Tibial nerve (tissue), 4 donors: ENCODE measurements around the gene NFE2L1. TPM values are rescaled to one million over a fixed set of nuclear protein-coding genes. Genes with fewer than 3 reads are reported as not detected.
A peak's percentile ranks its signal among the peaks of the same experiment; 100 is the strongest.

Experiments
- DNase-seq, 2 donors: peaks; one replicate each; pipeline ENCODE4 v3.0.0-alpha.2; 2019; ENCODE audit warnings: low spot score in 2 of 2
- H3K27ac ChIP-seq, 4 donors: fragments of 200-600 bp; sonication (generic) in 3 of 4; one replicate each; pipeline ENCODE4 v1.5.1; 2017 to 2019; ENCODE audit warnings: mild to moderate bottlenecking in 1 of 4
- H3K27me3 ChIP-seq, 2 donors: fragments of 200-600 bp; sonication (generic) in 1 of 2; one replicate each; pipeline versions ENCODE4 v1.5.1 to v1.6.0; 2017 to 2019
- H3K36me3 ChIP-seq, 3 donors: fragments of 200-600 bp; sonication (generic); one replicate each; pipeline ENCODE4 v1.5.1; 2018 to 2019
- H3K4me1 ChIP-seq, 4 donors: fragments of 200-600 bp; sonication (generic) in 3 of 4; one replicate each; pipeline ENCODE4 v1.5.1; 2017 to 2019
- H3K4me3 ChIP-seq, 4 donors: fragments of 200-600 bp; sonication (generic) in 3 of 4; one replicate each; pipeline ENCODE4 v1.5.1; 2017 to 2019; ENCODE audit warnings: mild to moderate bottlenecking in 1 of 4, moderate library complexity in 1 of 4
- H3K9me3 ChIP-seq, 4 donors: fragments of 200-600 bp; sonication (generic) in 3 of 4; one replicate each; pipeline ENCODE4 v1.5.1; 2017 to 2019
- EP300 ChIP-seq, 2 donors: sonication (generic); formaldehyde crosslinking; IDR thresholded peaks; one replicate each; pipeline ENCODE4 v1.6.1; 2017; ENCODE audit warnings: antibody characterized with exemption in 2 of 2, mild to moderate bottlenecking in 1 of 2
- POLR2A ChIP-seq, 2 donors: fragments of 450-650 bp; IDR thresholded peaks; one replicate each; pipeline ENCODE4 v1.6.1; 2017; ENCODE audit warnings: antibody characterized with exemption in 2 of 2, mild to moderate bottlenecking in 2 of 2, moderate library complexity in 2 of 2
- WGBS, 2 donors: methylation state at CpG; one replicate each; pipeline ENCODE4 v1.1.5; 2018; 5-methylcytosine and 5-hydroxymethylcytosine counted together
- total RNA-seq, 4 donors: library from RNA; depleted of rRNA; stranded (reverse); fragments of >200 nt; gene quantifications; one replicate each; pipeline ENCODE4 v1.1.0, GENCODE V29; 2016
- TF ChIP-seq, protein P1 (sequence below), 5 experiments: fragments of 200-600 bp in 3 of 5; fragments of 450-650 bp in 2 of 5; sonication (generic) in 3 of 5; IDR thresholded peaks; one replicate each; pipeline ENCODE4 v1.5.1; 2016 to 2019; ENCODE audit warnings: antibody characterized with exemption in 5 of 5, mild to moderate bottlenecking in 3 of 5, moderate library complexity in 2 of 5

The NFE2L1 gene
- total RNA-seq, 4 donors from 2014 or later, result 216 to 327 (median 255) TPM

DNA sequence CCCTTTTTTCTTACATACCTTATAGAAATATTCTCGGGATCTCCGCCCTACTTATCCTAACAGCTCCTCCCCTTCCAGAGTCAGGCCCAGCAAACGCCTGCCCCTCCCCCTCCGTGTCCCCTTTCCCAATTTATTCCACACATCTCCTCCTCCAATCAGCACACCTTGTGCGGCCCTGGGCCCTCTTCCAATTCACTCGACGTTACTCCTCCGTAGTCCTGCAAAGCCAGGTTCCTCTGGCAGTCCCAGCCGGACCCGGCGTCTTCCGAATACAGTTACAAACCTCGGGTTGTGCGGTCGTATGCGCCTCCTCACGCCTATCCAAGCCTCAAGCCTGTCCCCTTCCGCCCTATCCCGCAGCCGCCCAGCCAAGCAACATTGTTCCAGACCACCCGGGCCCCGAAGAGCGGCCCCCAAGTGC lies 52.4 kb downstream of the NFE2L1 start:
- Histone ChIP-seq H3K4me1 (peaks cover 0 to 34% (median 6%) of the 10 kb centered on the region in 4 donors), H3K36me3 (no peaks in the 10 kb centered on the region), H3K27ac (peak overlapping the region; percentile 68 to 94 (median 90)), H3K9me3 (no peaks in the 10 kb centered on the region), H3K27me3 (no peaks in the 10 kb centered on the region), H3K4me3 (peak overlapping the region; percentile 77 to 98 (median 96))
- TF ChIP-seq POLR2A (IDR thresholded peaks at IDR 0.05) (no peak), EP300 (IDR thresholded peaks at IDR 0.05) (no peak)
- TF ChIP-seq, protein P1, sequence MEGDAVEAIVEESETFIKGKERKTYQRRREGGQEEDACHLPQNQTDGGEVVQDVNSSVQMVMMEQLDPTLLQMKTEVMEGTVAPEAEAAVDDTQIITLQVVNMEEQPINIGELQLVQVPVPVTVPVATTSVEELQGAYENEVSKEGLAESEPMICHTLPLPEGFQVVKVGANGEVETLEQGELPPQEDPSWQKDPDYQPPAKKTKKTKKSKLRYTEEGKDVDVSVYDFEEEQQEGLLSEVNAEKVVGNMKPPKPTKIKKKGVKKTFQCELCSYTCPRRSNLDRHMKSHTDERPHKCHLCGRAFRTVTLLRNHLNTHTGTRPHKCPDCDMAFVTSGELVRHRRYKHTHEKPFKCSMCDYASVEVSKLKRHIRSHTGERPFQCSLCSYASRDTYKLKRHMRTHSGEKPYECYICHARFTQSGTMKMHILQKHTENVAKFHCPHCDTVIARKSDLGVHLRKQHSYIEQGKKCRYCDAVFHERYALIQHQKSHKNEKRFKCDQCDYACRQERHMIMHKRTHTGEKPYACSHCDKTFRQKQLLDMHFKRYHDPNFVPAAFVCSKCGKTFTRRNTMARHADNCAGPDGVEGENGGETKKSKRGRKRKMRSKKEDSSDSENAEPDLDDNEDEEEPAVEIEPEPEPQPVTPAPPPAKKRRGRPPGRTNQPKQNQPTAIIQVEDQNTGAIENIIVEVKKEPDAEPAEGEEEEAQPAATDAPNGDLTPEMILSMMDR (IDR thresholded peaks at IDR 0.05), result no peak
- WGBS, 2 donors, result 1 to 2% methylated on average over 17 to 23 of the region's 23 CpGs
- peak in 1 of 2 donors; percentile 34 for DNase-seq

DNA sequence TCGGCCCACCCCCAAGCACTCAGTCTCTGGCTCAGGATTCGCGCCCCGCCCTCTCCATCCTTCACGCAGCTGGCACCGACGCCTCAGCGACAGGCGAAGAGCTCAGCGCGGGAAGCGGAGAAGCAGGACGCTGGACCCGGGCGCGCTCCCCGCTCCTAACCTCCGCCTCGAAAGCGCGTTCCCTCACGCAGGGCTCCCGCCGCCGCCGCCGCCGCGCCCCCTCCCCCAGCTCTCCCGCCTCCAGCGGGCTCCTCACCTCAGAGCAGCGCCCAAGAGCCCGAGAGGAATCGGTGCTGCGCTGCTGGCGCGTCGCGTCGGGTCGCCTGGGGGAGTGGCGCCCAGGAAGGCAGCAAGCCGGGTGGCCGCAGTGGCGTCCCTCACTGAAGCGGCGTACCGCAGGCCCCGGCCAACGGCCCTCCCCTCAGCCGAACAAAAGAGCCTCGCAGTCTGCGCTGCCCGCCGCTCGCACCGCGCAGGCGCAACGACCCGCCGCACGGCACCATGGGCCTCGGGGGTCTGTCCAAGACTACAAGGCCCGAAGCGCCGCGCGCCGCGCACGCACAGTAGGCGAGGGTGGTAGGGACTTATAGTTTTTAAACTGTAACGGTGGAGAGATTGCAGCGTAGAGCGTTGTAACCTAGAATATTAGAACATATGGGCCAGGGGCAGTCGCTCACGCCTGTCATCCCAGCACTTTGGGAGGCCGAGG lies 53.0 kb downstream of the NFE2L1 start, which contains the start of gene CBX1:
TSS of gene CBX1 (minus strand) at position 467 of the 709 bp plus-strand sequence. CDS start 24,474 bp downstream, outside the sequence.
- H3K9me3 ChIP-seq, result no peaks in the 10 kb centered on the region
- no peaks in the 10 kb centered on the region for H3K36me3 ChIP-seq
- H3K4me1 ChIP-seq, result peaks cover 0 to 29% (median 6%) of the 10 kb centered on the region in 4 donors
- TF ChIP-seq, protein P1 (IDR thresholded peaks at IDR 0.05), result peak in 1 of 5 experiments; percentile 16
- TF ChIP-seq EP300 (IDR thresholded peaks at IDR 0.05) (peak in 1 of 2 donors; percentile 91), POLR2A (IDR thresholded peaks at IDR 0.05) (peak in 1 of 2 donors; percentile 59)
- H3K27me3 ChIP-seq, result no peaks in the 10 kb centered on the region
- whole genome bisulfite sequencing, 2 donors, result 0 to 1% methylated on average over 30 to 38 of the region's 79 CpGs
- peak within 1 kb of the TSS; percentile 68 to 94 (median 90) for H3K27ac ChIP-seq
- H3K4me3 ChIP-seq, result peak within 1 kb of the TSS; percentile 77 to 98 (median 96)
- DNase-seq, result peak; percentile 82

DNA sequence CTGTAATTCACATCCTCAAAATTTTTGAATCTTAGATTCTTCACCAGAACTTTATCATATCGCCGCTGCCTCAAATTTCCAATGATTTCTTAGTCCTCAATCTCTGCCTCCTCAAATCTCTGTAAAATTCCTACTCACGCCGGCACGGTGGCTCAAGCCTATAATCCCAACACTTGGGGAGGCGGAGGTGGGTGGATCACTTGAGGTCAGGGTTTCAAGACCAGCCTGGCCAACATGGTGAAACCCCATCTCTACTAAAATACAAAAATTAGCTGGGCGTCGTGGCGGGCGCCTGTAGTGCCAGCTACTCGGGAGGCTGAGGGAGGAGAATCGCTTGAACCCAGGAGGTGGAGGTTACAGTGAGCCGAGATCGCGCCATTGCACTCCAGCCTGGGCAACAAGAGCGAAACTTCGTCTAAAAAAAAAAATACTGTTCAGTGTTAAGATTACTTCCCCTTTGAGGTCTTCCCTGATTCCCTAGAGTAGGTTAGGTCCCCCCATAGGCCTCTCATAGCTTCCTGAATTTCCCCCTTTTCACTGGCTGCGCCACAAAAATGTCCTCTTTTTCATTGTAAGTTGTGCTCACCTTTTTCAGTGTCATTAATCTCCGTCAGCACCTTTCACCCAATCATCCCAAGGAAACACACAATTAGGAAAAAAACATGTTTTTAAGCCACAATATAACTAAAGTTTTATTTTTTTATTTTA lies 54.0 kb downstream of the NFE2L1 start:
- TF ChIP-seq, protein P1 (IDR thresholded peaks at IDR 0.05), result no peak
- no peak for TF ChIP-seq POLR2A (IDR thresholded peaks at IDR 0.05)
- no peak for TF ChIP-seq EP300 (IDR thresholded peaks at IDR 0.05)
- DNase-seq, result no peak
- no peak overlapping the region for H3K27ac ChIP-seq
- peaks cover 0 to 34% (median 6%) of the 10 kb centered on the region in 4 donors for H3K4me1 ChIP-seq
- H3K9me3 ChIP-seq, result no peaks in the 10 kb centered on the region
- H3K4me3 ChIP-seq, result peak overlapping the region in 1 of 4 donors; percentile 98
- 85% methylated on average over 19 of the region's 19 CpGs for WGBS, 2 donors
- H3K27me3 ChIP-seq, result no peaks in the 10 kb centered on the region
- no peaks in the 10 kb centered on the region for H3K36me3 ChIP-seq

DNA sequence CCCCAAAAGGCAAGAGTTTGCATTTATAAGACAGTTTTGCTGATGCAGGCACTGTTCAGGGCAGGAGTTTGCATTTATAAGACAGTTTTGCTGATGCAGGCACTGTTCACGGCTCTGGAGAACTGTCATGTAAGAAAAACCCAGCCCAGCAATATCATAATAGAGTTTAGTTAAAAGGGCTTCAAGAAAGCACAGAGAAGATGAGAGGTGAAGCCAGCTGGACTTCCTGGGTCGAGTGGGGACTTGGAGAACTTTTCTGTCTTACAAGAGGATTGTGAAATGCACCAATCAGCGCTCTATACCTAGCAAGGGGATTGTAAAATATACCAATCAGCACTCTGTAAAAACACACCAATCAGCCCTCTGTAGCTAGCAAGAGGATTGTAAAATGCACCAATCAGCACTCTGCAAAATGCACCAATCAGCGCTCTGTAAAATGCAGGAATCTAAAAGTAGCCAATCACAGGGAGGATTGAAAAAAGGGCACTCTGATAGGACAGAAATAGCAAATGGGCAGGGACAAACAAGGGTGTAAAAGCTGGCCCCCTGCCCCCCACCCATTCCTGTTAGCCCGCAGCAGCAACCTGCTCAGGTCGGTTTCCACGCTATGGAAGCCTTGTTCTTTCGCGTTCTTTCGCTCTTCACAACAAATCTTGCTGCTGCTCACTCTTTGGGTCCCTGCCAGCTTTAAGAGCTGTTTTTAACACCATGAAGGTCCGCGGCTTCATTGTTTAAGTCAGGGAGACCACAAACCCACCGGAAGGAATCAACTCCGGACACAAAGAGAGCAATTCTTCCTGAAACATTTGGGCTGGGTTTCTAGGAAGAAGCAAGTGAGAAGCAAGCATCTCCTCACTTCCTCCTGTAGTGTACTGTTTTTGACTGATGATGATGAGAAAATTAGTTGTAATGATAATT lies 54.9 kb downstream of the NFE2L1 start:
- Histone ChIP-seq H3K27me3 (no peaks in the 10 kb centered on the region), H3K27ac (no peak overlapping the region), H3K4me3 (no peak overlapping the region), H3K4me1 (peaks cover 0 to 33% (median 6%) of the 10 kb centered on the region in 4 donors), H3K9me3 (no peaks in the 10 kb centered on the region), H3K36me3 (no peaks in the 10 kb centered on the region)
- 79 to 82% methylated on average over 14 of the region's 14 CpGs for WGBS, 2 donors
- TF ChIP-seq, protein P1 (IDR thresholded peaks at IDR 0.05), result no peak
- TF ChIP-seq POLR2A (IDR thresholded peaks at IDR 0.05) (no peak), EP300 (IDR thresholded peaks at IDR 0.05) (no peak)
- no peak for DNase-seq
